HL-60 (cell line): Measurements from ENCODE around the gene HBA2.

Experiments used
- POLR2AphosphoS5 ChIP-seq: IDR thresholded peaks from 2 replicates; pipeline ENCODE4 v1.6.1; 2012; ENCODE audit warnings: low read depth
- TF ChIP-seq, protein P1 (sequence below): IDR thresholded peaks from one replicate; pipeline ENCODE4 v1.5.1; 2011; ENCODE audit warnings: low read length, control low read depth, inconsistent platforms; ENCODE audit not compliant: insufficient read depth

DNA sequence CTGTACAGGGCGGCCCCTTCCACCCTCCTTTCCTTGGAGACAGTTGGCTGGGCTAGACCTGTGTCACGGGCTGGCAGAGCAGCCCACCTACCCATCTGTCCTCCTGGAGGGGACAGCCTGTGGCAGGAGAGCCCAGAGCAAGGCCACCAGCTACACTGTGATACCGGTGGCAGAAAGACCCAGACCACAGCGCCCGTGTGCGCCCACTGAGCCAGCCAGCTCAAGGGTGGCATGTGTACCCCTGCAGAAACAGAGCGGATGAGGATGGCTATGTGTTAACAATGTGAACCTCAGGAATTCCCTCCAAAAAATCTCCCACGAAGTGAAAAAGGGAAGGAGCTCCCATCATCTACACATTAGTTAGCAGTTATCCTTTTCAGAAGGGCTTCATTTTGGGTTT lies 14.7 kb downstream of the HBA2 start:
- TF ChIP-seq, protein P1, sequence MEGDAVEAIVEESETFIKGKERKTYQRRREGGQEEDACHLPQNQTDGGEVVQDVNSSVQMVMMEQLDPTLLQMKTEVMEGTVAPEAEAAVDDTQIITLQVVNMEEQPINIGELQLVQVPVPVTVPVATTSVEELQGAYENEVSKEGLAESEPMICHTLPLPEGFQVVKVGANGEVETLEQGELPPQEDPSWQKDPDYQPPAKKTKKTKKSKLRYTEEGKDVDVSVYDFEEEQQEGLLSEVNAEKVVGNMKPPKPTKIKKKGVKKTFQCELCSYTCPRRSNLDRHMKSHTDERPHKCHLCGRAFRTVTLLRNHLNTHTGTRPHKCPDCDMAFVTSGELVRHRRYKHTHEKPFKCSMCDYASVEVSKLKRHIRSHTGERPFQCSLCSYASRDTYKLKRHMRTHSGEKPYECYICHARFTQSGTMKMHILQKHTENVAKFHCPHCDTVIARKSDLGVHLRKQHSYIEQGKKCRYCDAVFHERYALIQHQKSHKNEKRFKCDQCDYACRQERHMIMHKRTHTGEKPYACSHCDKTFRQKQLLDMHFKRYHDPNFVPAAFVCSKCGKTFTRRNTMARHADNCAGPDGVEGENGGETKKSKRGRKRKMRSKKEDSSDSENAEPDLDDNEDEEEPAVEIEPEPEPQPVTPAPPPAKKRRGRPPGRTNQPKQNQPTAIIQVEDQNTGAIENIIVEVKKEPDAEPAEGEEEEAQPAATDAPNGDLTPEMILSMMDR = no peak
- no peak for TF ChIP-seq POLR2AphosphoS5
